HepG2 (cell line): Measurements from ENCODE around the gene DNAJC1. TPM values are rescaled to one million over a fixed set of nuclear protein-coding genes. Genes with fewer than 3 reads are reported as not detected.

Source experiments
- ATAC-seq: fragments of 200-7000 bp; cut with Tn5 transposase; 3 replicates; pipeline ENCODE4 v1.9.1; 2020; ENCODE audit warnings: mild to moderate bottlenecking, moderate library complexity
- BruUV-seq: library from RNA; stranded (reverse); fragments of 400-500 nt; replicated peaks from 2 replicates; lab custom pipeline; 2021; lab: Mats Ljungman, UMichigan
- CTCF ChIA-PET: fragments of 300-600 bp; formaldehyde crosslinking; extraction: SDS; loops from one replicate; lab custom pipeline; 2021; ENCODE audit warnings: low total read pairs, inconsistent platforms, low intra/inter-chr PET ratio; lab: Yijun Ruan, JAX
- POLR2A ChIA-PET: fragments of 350-600 bp; sonication (Branson Sonifier 250); formaldehyde crosslinking; loops from one replicate; lab custom pipeline; 2020; ENCODE audit warnings: antibody characterized with exemption, inconsistent platforms; lab: Yijun Ruan, JAX
- DNase-seq: peaks from one replicate; pipeline ENCODE4 v3.0.0-alpha.2; 2015; ENCODE audit warnings: low spot score
- FAIRE-seq: peaks from 3 replicates; lab custom pipeline; 2011; peaks lifted over from hg19 to GRCh38; lab: Jason Lieb, UNC
- H2AFZ ChIP-seq: one replicate; pipeline ENCODE4 v1.6.1; 2011; ENCODE audit warnings: low read length, inconsistent platforms
- H3K27ac ChIP-seq: fragments of 300-600 bp; 3 replicates; pipeline ENCODE4 v1.8.0; 2011; ENCODE audit warnings: mixed run types, mild to moderate bottlenecking, mixed read lengths, low read length, inconsistent platforms; ENCODE audit not compliant: insufficient read depth; ENCODE audit errors: extremely low read length
- H3K27me3 ChIP-seq, 2 experiments: fragments of 200-600 bp in 1 of 2; 2 replicates in 1 of 2; 3 replicates in 1 of 2; pipeline versions ENCODE4 v1.6.0 to v1.8.0; 2011; ENCODE audit warnings: low read length in 2 of 2, mild to moderate bottlenecking in 2 of 2, moderate library complexity in 2 of 2, inconsistent platforms in 1 of 2; ENCODE audit not compliant: insufficient read depth in 2 of 2, control insufficient read depth in 1 of 2
- H3K36me3 ChIP-seq, 2 experiments: fragments of 200-600 bp in 1 of 2; replicated peaks in 1 of 2; 2 replicates in 1 of 2; 3 replicates in 1 of 2; pipeline versions ENCODE4 v1.5.1 to v1.8.0; 2011; ENCODE audit warnings: low read length in 2 of 2, inconsistent platforms in 1 of 2; ENCODE audit not compliant: insufficient read depth in 2 of 2, control insufficient read depth in 1 of 2
- H3K4me1 ChIP-seq: 2 replicates; pipeline ENCODE4 v1.5.1; 2012; ENCODE audit warnings: low read length, inconsistent platforms; ENCODE audit not compliant: insufficient read depth
- H3K4me2 ChIP-seq: 2 replicates; pipeline ENCODE4 v1.6.0; 2011; ENCODE audit warnings: low read depth, low read length, inconsistent platforms
- H3K4me3 ChIP-seq, 3 experiments: fragments of 200-600 bp in 1 of 3; sonication (generic), shearing (Covaris generic) in 1 of 3; replicated peaks in 1 of 3; 2 replicates each; pipeline ENCODE4 v1.5.1; 2011 to 2016; ENCODE audit warnings: low read length in 3 of 3, inconsistent platforms in 2 of 3, low read depth in 2 of 3, mild to moderate bottlenecking in 2 of 3, control low read depth in 1 of 3, mixed read lengths in 1 of 3; ENCODE audit not compliant: insufficient read depth in 1 of 3
- H3K79me2 ChIP-seq: one replicate; pipeline ENCODE4 v1.6.1; 2011; ENCODE audit warnings: low read length, inconsistent platforms; ENCODE audit not compliant: insufficient read depth
- H3K9ac ChIP-seq: 2 replicates; pipeline ENCODE4 v1.6.0; 2011; ENCODE audit warnings: mild to moderate bottlenecking, low read depth, low read length, inconsistent platforms; ENCODE audit not compliant: insufficient read depth
- H3K9me3 ChIP-seq: 2 replicates; pipeline ENCODE4 v1.5.1; 2012; ENCODE audit warnings: mild to moderate bottlenecking, low read length
- H4K20me1 ChIP-seq: 2 replicates; pipeline ENCODE4 v1.6.0; 2011; ENCODE audit warnings: inconsistent platforms, mild to moderate bottlenecking, low read length, moderate library complexity; ENCODE audit not compliant: insufficient read depth
- ARNT2 ChIP-seq: sonication (generic); formaldehyde crosslinking; IDR thresholded peaks from 2 replicates; pipeline ENCODE4 v1.8.0; 2022; ENCODE audit warnings: mild to moderate bottlenecking, low read depth, missing genetic modification reagents, moderate library complexity
- EED ChIP-seq: sonication (generic); formaldehyde crosslinking; IDR thresholded peaks from 2 replicates; pipeline ENCODE4 v1.5.0; 2020; ENCODE audit warnings: mild to moderate bottlenecking, missing genetic modification reagents
- MED8 ChIP-seq: sonication (generic); formaldehyde crosslinking; IDR thresholded peaks from 2 replicates; pipeline ENCODE4 v1.8.1; 2023; ENCODE audit warnings: mild to moderate bottlenecking, missing genetic modification reagents; ENCODE audit not compliant: insufficient replicate concordance
- SRF ChIP-seq: IDR thresholded peaks from 2 replicates; pipeline ENCODE4 v1.6.1; 2011; ENCODE audit warnings: mild to moderate bottlenecking, low read depth, low read length, moderate library complexity
- ZBTB37 ChIP-seq: sonication (generic); formaldehyde crosslinking; IDR thresholded peaks from 2 replicates; pipeline ENCODE4 v1.4.0; 2020; ENCODE audit warnings: mild to moderate bottlenecking, missing genetic modification reagents
- ZNF878 ChIP-seq: sonication (generic); formaldehyde crosslinking; IDR thresholded peaks from 2 replicates; pipeline ENCODE4 v1.8.1; 2023; ENCODE audit warnings: mild to moderate bottlenecking, missing genetic modification reagents, moderate library complexity
- WGBS: methylation state at CpG from one replicate; pipeline ENCODE4 v1.1.6; 2017; ENCODE audit warnings: low lambda C conversion rate; 5-methylcytosine and 5-hydroxymethylcytosine counted together
- in situ Hi-C: cut with HindIII; loops from 2 replicates; pipeline ENCODE4 v1.10.0; 2017; ENCODE audit warnings: low pct_unique_long_range_greater_than_20kb; ENCODE audit not compliant: extremely low pct_ligation_motif_present
- intact Hi-C: fragments of 100-400 bp; cut with micrococcal nuclease; formaldehyde crosslinking; loops from one replicate; pipeline ENCODE4 v1.10.0; 2022; ENCODE audit not compliant: unreplicated experiment
- polyA plus RNA-seq, 8 experiments: library from polyadenylated mRNA; depleted of rRNA in 3 of 8; stranded (reverse) in 7 of 8; unstranded in 1 of 8; fragments of >200 nt; fragmentation: Illumina TruSeq in 4 of 8; extraction: Trizol in 4 of 8; gene quantifications; 2 replicates each; pipeline versions ENCODE4 v1.2.1 to v1.2.3, GENCODE V29; 2011 to 2016; ENCODE audit warnings: low read depth in 4 of 8, missing spikeins in 1 of 8, mixed read lengths in 1 of 8; ENCODE audit not compliant: insufficient read depth in 1 of 8
- total RNA-seq, 5 experiments: library from RNA; depleted of rRNA; stranded (reverse); fragments of >200 nt; fragmentation: Illumina TruSeq; extraction: Trizol; gene quantifications; 2 replicates each; pipeline ENCODE4 v1.2.3, GENCODE V29; 2016; ENCODE audit warnings: low read depth in 1 of 5
- TF ChIP-seq, protein P1 (sequence below): sonication (generic); formaldehyde crosslinking; IDR thresholded peaks from 2 replicates; pipeline ENCODE4 v1.4.0; 2020; ENCODE audit warnings: mild to moderate bottlenecking, missing genetic modification reagents
- TF ChIP-seq, protein P2 (sequence below): IDR thresholded peaks from 2 replicates; pipeline ENCODE4 v1.6.1; 2016; ENCODE audit warnings: control low read depth
- TF ChIP-seq, protein P3 (sequence below): sonication (generic); formaldehyde crosslinking; IDR thresholded peaks from 2 replicates; pipeline ENCODE4 v1.5.0; 2020; ENCODE audit warnings: mild to moderate bottlenecking, missing genetic modification reagents, moderate library complexity

Gene DNAJC1
- total and polyA plus RNA-seq, 2 of the 13 experiments (the other 11 are each of a cell fraction or from before 2014, with no cell fraction given) = 9.9 to 16.6 TPM

DNA sequence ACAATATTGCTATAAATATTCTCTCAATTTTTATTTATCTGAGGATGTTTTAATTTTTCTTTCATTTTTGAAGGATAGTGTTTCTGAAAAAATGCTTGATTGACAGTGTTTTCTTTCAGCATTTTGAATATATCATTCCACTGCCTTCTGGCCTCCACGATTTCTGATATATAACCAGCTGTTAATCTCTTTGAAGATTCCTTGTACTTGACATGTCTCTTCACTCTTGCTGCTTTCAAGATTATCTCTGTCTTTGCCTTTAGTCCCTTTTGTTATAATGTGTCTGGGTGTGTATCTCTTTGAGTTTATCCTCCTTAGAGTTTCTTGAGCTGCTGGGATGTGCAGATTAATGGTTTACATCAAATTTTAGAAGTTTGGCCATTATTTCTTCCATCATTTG lies 22.8 kb upstream of the DNAJC1 start:
- H3K9ac ChIP-seq = no peak overlapping the region
- intact Hi-C loops (no loop called here), in situ Hi-C loops (no loop called here)
- no peaks in the 10 kb centered on the region for H3K79me2 ChIP-seq
- no peak overlapping the region for H2AFZ ChIP-seq
- peaks cover 0 to 3% of the 10 kb centered on the region in 2 experiments; a peak in 1 of 5 replicates for H3K27me3 ChIP-seq
- no peak overlapping the region for H3K4me3 ChIP-seq
- ChIA-PET CTCF (no interaction called here), POLR2A (no interaction called here)
- no peaks in the 10 kb centered on the region for H3K4me1 ChIP-seq
- no peaks in the 10 kb centered on the region for H3K36me3 ChIP-seq
- no peaks in the 10 kb centered on the region for H4K20me1 ChIP-seq
- no peak for TF ChIP-seq ZBTB37 (CRISPR knock-in tag)
- WGBS = 0% methylated on average over 1 of the region's 1 CpG
- no peak overlapping the region for H3K4me2 ChIP-seq
- FAIRE-seq (no peak), DNase-seq (no peak), ATAC-seq (no peak)
- H3K27ac ChIP-seq = no peak overlapping the region
- BruUV-seq = no TSS peak
- no peaks in the 10 kb centered on the region for H3K9me3 ChIP-seq

- H3K4me2 ChIP-seq = no peak overlapping the region
- H3K27ac ChIP-seq = no peak overlapping the region
- peaks cover 0 to 3% of the 10 kb centered on the region in 2 experiments; a peak in 1 of 5 replicates for H3K27me3 ChIP-seq
- no peak overlapping the region for H3K9ac ChIP-seq
- ATAC-seq (no peak), DNase-seq (no peak), FAIRE-seq (no peak)
- H3K9me3 ChIP-seq = no peaks in the 10 kb centered on the region
- in situ Hi-C loops = no loop called here
- ChIA-PET POLR2A (no interaction called here), CTCF (no interaction called here)
- H2AFZ ChIP-seq = no peak overlapping the region
- BruUV-seq = no TSS peak
- H3K36me3 ChIP-seq = no peaks in the 10 kb centered on the region
- H3K4me3 ChIP-seq = no peak overlapping the region
- WGBS = 0% methylated on average over 3 of the region's 3 CpGs
- intact Hi-C loops = no loop called here
- no peaks in the 10 kb centered on the region for H4K20me1 ChIP-seq
- H3K4me1 ChIP-seq = no peaks in the 10 kb centered on the region
- H3K79me2 ChIP-seq = no peaks in the 10 kb centered on the region
- TF ChIP-seq ZNF878 (no peak), ARNT2 (CRISPR knock-in tag) (no peak), MED8 (no peak), SRF (no peak), ZBTB37 (CRISPR knock-in tag) (no peak), EED (CRISPR knock-in tag) (no peak)
- TF ChIP-seq, protein P1, sequence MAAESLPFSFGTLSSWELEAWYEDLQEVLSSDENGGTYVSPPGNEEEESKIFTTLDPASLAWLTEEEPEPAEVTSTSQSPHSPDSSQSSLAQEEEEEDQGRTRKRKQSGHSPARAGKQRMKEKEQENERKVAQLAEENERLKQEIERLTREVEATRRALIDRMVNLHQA (CRISPR knock-in tag) = no peak
- TF ChIP-seq, protein P2, sequence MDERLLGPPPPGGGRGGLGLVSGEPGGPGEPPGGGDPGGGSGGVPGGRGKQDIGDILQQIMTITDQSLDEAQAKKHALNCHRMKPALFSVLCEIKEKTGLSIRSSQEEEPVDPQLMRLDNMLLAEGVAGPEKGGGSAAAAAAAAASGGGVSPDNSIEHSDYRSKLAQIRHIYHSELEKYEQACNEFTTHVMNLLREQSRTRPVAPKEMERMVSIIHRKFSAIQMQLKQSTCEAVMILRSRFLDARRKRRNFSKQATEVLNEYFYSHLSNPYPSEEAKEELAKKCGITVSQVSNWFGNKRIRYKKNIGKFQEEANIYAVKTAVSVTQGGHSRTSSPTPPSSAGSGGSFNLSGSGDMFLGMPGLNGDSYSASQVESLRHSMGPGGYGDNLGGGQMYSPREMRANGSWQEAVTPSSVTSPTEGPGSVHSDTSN (CRISPR knock-in tag) = no peak
- TF ChIP-seq, protein P3, sequence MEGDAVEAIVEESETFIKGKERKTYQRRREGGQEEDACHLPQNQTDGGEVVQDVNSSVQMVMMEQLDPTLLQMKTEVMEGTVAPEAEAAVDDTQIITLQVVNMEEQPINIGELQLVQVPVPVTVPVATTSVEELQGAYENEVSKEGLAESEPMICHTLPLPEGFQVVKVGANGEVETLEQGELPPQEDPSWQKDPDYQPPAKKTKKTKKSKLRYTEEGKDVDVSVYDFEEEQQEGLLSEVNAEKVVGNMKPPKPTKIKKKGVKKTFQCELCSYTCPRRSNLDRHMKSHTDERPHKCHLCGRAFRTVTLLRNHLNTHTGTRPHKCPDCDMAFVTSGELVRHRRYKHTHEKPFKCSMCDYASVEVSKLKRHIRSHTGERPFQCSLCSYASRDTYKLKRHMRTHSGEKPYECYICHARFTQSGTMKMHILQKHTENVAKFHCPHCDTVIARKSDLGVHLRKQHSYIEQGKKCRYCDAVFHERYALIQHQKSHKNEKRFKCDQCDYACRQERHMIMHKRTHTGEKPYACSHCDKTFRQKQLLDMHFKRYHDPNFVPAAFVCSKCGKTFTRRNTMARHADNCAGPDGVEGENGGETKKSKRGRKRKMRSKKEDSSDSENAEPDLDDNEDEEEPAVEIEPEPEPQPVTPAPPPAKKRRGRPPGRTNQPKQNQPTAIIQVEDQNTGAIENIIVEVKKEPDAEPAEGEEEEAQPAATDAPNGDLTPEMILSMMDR = no peak
Observed at GRCh38 chr10:22023508-22023907, 20.0 kb upstream of the DNAJC1 start.
